HG03064 (cell line): ENCODE results near the gene HSD17B7.

ENCODE experiments used
- ATAC-seq: cut with Tn5 transposase; IDR thresholded peaks from one replicate; pipeline ENCODE4 v1.9.1; 2021; ENCODE audit warnings: low read depth; ENCODE audit not compliant: unreplicated experiment

HSD17B7 gene

GRCh38 chr1:162854245-162854882 lies 63.9 kb downstream of the HSD17B7 start:
- no peak for ATAC-seq

- ATAC-seq, result no peak
Observed at GRCh38 chr1:162855461-162856150, 65.1 kb downstream of the HSD17B7 start.

- ATAC-seq, result no peak
Observed at GRCh38 chr1:162856260-162856659, 65.8 kb downstream of the HSD17B7 start.

GRCh38 chr1:162857850-162858249 lies 67.3 kb downstream of the HSD17B7 start:
- no peak for ATAC-seq

DNA sequence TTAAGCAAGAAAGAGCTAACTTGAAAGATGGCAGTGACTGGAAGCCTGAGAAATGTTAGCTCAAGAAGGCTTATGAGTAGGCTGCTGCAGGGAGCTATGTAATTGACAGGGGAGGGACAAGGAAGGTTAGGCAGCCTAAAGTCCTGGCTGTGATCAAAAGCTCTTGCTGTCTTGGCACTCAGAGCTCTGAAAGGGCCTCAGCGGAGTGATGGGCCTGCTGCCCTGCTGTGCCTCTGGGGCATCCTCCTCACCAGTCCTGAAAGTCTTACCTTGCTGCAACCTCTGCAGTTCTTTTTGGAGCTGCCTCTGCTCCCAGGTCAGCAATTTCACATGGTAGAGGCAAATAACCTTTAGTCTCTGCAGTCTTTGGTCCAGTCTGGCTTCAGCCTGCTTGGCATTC lies 68.7 kb downstream of the HSD17B7 start:
- no peak for ATAC-seq

- ATAC-seq, result no peak
Observed at GRCh38 chr1:162861101-162861500, 70.6 kb downstream of the HSD17B7 start, which contains the start of gene CCDC190. Gene CCDC190, minus strand, starts transcription at chr1:162861175. Its CDS starts 1,529 bp downstream, at chr1:162859646.

- no peak for ATAC-seq
Observed at GRCh38 chr1:162861625-162862024, 71.1 kb downstream of the HSD17B7 start.
